ENCODE results near the gene MVD.

MVD gene, protein sequence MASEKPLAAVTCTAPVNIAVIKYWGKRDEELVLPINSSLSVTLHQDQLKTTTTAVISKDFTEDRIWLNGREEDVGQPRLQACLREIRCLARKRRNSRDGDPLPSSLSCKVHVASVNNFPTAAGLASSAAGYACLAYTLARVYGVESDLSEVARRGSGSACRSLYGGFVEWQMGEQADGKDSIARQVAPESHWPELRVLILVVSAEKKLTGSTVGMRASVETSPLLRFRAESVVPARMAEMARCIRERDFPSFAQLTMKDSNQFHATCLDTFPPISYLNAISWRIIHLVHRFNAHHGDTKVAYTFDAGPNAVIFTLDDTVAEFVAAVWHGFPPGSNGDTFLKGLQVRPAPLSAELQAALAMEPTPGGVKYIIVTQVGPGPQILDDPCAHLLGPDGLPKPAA

DNA sequence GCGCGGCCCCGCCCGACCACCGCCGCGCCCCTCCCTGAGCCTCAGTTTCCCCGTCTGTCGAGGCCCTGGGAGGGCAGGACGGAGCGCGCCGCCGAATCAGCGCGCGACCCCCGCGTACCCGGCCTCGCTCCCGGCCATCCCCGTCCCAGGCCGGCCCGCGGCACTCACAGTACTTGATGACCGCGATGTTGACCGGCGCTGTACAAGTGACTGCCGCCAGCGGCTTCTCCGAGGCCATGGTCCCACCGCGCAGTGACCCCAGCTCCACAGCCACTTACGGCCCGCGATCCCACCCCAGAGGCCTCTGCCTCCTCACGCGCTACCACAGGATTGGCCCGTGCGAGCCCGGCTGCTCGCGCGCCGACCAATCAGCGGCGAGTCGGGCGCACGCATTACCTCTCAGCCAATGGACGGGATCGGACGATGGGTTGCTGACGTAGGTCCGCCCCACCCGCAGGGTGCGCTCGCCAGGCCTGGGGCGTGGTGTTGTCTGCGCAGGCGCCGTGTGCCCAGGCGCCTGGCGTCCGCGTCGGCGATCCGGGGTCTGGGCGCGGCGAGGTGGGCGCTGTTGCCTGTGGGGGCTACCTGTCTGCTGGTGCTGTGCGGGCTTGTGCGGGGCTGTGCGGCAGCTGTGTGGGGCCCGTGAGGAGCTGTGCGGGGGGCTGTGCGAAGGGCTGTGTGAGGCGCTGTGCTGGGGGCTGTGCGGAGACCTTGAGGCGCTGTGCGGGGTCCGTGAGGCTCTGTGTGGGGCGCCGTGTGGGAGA lies at the start of gene MVD:
Gene MVD, minus strand, starts transcription at position 249 of the 764 bp plus-strand sequence. Its CDS starts 11 bp downstream, at position 238.
- in situ Hi-C loops (cut with MboI; ENCODE audit: low sequenced_read_pairs): no loop called here

DNA sequence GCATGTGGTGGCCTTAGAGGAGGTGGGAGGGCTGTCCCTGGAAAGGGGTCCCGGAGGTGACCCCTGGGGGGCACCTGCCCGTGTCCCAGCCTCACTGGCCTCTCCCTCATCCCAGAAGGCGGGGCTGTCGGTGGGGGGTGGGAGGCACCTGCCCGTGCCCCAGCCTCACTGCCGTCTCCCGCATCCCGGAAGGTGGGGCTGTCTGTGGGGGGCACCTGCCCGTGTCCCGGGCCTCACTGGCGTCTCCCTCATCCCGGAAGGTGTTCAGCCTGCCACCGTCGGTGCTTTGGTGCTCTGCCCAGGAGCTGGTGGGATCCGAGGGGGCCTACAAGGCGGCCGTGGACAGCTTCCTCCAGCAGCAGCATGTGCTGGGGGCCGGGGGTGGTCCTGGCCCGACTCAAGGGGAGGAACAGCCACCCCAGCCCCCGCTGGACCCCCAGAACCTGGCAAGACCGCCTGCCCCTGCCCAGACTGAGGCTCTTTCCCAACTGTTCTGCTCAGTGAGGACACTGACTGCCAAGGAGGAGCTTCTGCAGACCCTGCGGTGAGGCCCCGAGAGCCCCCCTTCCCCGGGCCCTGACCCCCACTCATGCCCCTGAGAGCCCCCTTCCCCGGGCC lies 49.6 kb upstream of the MVD start:
- in situ Hi-C loops (cut with MboI; ENCODE audit: low sequenced_read_pairs): no loop called here

DNA sequence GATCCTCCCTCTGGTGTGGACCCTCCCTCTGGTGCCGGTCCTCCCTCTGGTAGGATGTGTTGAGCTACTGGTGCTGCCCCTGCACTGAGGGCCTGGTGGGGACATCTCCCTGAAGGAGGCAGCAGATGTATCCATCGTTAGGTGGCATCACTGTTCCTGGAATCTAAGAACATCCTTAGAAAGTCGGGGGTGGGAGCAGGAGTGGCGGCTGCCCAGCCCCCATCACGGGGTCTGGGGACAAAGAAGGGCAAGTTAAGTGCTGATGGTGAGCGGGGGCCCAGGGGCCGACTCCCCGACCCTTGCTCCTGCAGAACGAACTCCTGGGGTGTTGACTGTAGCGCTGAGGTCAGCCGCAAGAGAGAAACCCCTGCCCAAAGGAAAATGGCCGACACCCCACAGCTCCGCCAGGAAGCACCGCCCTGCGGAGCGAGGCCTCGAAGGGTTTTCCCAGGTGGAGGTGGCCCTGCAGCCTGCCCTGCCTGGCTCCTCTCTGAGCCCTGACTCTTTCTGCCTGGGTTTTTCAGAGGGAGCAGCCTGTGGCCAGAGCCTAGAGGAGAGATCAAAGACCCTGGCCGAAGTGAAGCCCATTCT lies 49.0 kb upstream of the MVD start:
- in situ Hi-C loops (cut with MboI; ENCODE audit: low sequenced_read_pairs): no loop called here

DNA sequence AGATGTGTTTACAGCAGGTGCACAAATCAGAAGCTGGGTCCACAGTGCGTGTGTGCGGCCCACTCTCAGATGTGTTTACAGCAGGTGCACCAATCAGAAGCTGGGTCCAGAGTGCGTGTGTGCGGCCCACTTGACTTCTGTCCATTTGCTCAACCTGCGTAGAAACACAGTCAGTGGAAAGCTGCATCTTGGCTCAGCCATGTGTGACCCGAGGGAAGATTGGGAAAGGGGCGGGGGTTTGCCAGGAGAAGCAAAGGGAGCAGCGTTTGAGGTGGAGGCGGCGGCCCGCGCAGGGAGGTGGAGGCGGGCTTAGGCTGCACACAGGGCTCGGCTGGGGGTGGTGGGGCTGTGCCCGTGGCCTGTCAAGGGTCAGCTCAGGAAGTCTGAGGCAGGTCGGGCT lies 47.7 kb upstream of the MVD start:
- in situ Hi-C loops (cut with MboI; ENCODE audit: low sequenced_read_pairs): no loop called here

DNA sequence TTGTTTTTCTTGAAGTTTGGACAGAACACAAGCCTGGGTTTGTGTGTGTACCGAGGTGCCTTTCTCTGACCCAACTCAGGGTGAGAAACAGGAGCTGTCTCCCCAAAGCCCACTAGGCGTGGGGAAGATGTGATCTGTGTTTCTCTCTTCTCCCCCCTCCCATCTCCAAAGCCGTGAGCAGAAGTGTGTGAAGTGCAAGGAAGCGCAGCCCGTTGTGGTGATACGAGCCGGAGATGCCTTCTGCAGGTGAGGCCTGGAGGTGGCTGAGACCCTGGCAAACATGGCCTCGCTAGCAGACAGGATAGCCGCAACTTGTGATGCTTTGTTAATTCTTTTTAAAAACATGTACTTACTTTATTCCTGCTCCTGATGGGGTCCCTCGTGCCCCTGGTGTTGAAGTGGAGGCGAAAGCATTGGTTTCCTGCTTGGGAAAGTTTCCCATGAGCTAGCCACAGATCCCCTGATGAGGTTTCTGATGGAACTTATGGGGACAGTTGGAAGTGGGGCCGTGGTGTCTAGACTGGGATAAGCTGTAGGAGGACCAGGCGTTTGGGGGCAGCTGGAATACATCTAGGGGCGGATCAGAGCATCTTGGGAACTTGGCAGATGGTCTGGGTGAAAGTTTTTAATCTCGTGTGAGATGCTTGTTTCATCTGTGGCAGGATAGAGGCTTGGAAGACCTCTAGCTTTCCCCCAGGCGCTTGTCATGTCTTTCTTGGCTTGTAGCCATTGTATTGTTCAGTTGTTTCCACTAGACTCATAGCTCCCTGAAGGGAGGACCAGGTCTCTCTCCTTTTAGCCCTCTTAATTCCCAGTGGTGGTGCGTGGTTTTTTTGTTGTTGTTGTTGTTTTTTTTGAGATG lies 44.3 kb upstream of the MVD start:
- in situ Hi-C loops (cut with MboI; ENCODE audit: low sequenced_read_pairs): no loop called here

GRCh38 chr16:88706229-88706964 lies 43.5 kb upstream of the MVD start, which contains the start of the genes CTU2 and RNF166:
Gene CTU2, plus strand, starts transcription at chr16:88706503. Its CDS starts 28 bp downstream, at chr16:88706531.
Gene RNF166, minus strand, starts transcription at chr16:88706408. Its CDS starts 83 bp downstream, at chr16:88706325.
- in situ Hi-C loops (cut with MboI; ENCODE audit: low sequenced_read_pairs): no loop called here

DNA sequence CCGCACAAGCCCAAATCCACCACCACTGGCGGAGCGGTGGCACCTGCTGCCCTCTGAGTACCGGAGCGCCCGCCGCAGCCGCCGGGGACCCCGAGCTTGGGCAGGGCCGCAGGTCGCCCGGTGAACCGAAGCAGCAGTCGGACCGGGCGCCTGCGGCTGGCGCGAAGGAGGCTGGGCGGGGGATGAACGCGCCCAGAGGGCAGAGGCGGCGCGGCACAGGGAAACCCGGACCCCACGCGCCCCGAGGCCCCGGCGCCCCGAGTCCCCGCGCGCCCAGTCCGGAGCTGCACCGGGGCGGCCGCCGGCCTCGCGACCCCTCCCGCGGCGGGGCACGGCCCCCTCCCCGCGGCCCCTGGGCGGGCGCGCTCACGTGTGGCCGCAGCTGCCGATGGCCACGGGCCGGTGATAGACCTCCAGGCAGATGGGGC lies 42.9 kb upstream of the MVD start:
- in situ Hi-C loops (cut with MboI; ENCODE audit: low sequenced_read_pairs): no loop called here

GRCh38 chr16:88705076-88705684 lies 42.3 kb upstream of the MVD start:
- in situ Hi-C loops (cut with MboI; ENCODE audit: low sequenced_read_pairs): no loop called here

GRCh38 chr16:88703486-88704309 lies 40.8 kb upstream of the MVD start:
- in situ Hi-C loops (cut with MboI; ENCODE audit: low sequenced_read_pairs): no loop called here

GRCh38 chr16:88702371-88703210 lies 39.7 kb upstream of the MVD start:
- in situ Hi-C loops (cut with MboI; ENCODE audit: low sequenced_read_pairs): no loop called here

- in situ Hi-C loops (cut with MboI; ENCODE audit: low sequenced_read_pairs): no loop called here
Measured at GRCh38 chr16:88701581-88702370, 38.9 kb upstream of the MVD start.

DNA sequence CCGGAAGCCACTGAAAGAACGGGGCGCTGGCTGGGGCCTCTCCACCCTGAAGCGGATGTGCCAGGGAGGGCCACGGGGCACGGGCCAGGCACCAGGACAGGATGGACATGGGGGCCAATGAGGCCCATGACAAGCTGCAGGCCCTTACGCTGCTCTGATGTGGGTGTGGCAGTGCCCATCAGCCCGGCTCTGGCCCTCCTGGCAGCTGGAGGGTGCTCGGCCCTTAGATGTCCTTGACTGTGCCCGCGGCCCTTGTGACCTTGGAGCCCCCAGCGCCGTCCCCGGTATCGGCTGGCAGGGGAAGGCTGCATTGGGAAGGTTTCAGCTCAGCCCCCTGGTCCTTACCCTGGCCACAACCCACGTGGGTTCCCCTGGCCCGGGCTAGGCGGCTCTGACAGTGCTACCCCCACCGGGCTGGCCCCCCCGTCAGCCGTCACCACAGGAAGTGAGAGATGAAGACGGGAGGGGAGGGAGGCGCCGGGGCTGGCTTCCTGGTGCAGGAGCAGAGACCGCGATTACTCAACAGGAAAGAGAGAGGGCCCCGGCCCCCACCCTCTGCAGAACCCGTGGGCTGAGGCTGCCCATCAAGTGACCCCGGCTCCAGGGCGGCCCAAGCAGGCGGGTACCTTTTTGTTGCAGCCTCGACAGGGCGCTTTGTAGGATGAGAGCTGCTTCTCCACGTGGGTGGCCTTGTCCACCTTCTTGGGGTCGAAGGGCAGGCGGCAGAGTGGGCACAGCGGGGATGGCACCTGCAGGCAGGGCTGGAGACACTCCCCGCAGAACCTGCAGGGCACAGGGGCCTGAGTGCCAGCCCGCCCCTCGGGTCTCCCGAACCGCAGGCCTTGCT lies 38.0 kb upstream of the MVD start:
- in situ Hi-C loops (cut with MboI; ENCODE audit: low sequenced_read_pairs): no loop called here

DNA sequence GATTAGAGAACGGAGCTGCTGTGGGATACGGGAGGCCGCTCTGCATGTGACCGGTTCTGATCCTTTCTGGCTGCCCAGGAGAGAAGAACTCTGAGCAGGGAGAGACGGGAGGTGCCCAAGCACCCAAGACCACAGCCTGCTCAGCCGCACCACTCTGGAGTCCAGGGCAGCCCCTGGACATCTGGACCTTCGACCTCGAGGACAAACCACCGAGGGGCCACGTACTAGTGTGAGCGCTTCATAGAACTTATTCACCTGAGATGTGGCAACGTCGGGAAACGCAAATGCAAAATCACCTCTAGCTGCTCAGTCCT lies 37.4 kb upstream of the MVD start:
- in situ Hi-C loops (cut with MboI; ENCODE audit: low sequenced_read_pairs): no loop called here

GRCh38 chr16:88699180-88699579 lies 36.3 kb upstream of the MVD start:
- in situ Hi-C loops (cut with MboI; ENCODE audit: low sequenced_read_pairs): no loop called here

- in situ Hi-C loops (cut with MboI; ENCODE audit: low sequenced_read_pairs): no loop called here
Measured at GRCh38 chr16:88698646-88699045, 35.8 kb upstream of the MVD start.
